GM18873 (cell line): ENCODE measurements around the gene KRT74.
"Not testable (repeated sequence)": the region's sequence is repeated elsewhere in the genome, so short reads cannot be mapped to it uniquely, and the experiment has no call there.

Experiments used
- ATAC-seq: cut with Tn5 transposase; IDR thresholded peaks from one replicate; pipeline ENCODE4 v1.9.1; 2021; ENCODE audit warnings: mild to moderate bottlenecking, moderate library complexity, moderate number of reproducible peaks; ENCODE audit not compliant: unreplicated experiment, low FRiP score

Gene KRT74

DNA sequence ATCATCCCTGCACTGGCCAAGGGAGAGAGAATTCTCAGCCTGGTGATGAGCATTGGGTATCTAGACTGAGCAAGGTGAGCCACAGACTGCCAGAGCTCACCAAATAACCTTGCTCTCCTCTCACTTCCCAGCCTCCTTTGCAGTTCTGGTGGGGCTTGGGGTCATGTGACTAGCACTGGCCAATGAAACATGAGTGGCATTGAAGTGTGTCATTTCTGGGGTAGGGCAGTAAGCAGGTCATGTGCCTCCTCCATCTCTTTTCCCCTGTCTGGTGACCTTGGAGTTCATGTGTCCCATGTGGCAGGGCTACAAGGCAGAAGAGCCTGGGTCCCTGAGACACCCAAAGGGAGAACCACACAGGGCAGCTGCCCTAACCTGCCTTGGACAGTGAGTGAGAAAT is 31.2 kb upstream of the KRT74 start:
- ATAC-seq: no peak

DNA sequence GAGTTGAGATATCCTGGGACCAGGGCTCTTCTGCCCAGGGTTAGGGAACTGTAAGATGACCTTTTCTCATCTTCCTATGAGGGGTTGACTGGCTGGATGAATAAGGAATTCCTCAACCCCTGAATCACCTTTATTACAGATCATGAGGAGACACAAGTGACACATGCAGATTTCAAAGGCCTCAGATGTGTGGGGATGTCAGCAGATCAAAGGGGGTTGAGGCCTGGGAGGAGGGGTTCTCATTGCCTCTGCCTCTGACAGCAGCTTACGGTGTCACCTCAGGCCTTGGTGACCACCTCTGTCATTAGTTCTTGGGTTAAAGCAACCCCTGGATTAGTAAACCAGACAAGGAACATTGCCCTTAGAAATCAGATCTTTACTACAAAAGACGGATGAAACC is 29.7 kb upstream of the KRT74 start:
- no peak for ATAC-seq

DNA sequence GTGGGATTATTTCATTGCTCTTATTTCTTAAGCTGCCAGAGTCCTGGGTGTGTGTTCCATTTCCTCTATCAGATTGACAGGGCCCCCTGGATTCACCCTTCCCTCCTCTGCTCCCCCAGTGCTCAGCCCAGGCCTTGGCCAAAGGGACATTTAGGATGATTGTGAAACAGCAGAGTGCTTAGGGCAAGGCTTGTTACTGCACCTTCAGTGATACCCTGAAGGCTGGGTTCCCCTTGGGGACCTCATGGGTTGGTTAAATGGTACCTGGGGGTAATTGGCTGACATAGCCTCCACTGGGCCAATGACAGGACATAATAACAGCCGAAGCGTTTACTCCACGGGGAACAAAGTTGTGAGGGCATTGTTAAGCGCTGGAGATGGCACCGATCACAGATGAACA is 28.9 kb upstream of the KRT74 start:
- ATAC-seq: no peak

DNA sequence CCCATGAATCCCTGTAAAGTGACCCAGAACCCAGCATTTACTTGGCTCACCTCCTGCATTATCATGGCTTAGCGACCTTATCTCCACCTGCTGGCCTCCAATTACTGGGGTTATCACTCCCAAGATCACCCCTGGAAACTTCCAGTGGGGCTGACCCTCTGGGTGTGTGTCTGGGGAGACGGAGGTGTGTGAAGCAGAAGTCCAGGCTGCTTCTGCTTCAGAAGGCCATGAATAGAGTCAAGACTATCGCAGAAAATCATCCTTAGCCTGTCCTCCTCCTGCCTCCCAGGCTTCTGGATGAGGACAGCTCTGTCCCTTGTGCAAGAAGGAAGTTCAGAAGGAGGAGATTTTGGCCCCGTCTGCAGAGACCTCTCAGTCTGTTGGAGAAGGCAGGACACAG is 28.0 kb upstream of the KRT74 start:
- no peak for ATAC-seq

DNA sequence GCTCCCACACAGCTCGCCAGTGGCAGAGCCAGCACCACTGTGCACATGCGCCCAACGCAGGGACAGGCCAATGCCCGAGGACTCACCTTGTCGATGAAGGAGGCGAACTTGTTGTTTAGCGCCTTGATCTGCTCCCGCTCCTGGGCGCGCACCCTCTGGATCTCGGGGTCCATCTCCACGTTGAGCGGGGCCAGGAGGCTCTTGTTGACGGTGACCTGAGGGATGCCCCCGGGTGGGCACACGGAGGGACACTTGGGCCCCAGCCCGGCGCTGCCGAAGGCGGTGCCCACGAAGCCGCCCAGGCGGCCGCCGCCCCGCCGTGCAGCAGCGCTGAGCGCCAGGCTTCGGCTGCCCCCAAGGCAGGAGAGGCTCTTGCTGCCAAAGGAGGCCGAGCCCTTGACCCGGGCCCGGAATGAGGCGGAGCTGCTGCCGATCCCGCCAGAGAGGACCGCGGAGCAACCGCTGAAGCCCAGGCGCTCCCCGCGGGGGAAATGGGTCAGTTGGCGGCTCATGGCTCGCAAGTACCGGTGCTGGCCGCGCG is 27.4 kb upstream of the KRT74 start, which contains the start of gene KRT72:
KRT72 (minus strand) TSS at position 523 of the 541 bp plus-strand sequence; CDS start at position 512, 11 bp downstream.
- no peak for ATAC-seq

DNA sequence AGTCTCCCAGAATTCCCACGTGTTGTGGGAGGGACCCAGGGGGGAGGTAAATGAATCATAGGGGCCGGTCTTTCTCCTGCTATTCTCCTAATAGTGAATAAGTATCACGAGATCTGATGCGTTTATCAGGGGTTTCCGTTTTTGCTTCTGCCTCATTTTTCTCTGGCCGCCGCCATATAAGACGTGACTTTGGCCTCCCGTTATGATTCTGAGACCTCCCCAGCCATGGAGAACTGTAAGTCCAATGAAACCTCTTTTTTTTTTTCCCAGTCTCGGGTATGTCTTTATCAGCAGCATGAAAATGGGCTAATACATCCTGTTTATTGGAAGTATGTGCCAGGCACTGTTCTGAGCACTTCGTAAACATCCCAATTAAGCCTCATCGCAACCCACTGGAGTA is 26.8 kb upstream of the KRT74 start:
- ATAC-seq: no peak

DNA sequence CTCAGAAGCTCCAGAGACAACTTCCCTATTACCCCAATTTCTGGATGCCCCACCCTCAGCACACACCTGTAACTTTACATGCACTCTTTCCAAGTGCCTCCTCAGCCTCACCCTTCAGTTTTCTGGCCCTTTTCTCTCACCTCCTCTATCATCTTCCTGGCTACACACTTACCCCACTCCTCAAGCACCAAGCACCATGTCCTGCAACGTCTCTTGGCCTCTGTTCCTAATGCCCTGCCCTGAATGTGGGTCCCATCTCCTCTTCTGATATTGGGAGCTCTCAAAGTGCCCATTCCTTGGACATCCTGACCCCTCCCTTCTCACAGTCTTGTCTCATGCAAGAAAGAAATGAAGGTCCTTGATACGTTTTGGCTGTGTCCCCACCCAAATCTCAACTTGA is 26.4 kb upstream of the KRT74 start:
- ATAC-seq: no peak

DNA sequence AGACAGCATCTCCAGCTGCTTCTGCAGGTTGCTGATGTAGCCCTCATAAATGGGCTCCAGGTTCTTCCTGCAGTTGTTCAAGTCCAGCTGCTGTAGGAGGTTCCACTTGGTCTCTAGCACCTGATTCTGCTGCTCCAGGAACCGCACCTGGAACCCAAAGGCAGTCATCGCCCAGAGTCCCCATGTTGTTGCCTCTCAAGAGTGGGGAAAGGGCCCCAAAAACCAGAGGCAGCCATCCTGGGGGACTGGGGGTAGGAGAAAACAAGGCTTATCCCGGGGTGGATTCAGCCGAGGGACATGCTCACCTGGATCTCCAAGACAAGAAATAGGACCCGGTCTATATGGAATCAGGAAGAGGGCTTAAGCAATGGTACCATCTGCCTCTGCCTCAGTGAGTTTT is 25.3 kb upstream of the KRT74 start:
- ATAC-seq: no peak

DNA sequence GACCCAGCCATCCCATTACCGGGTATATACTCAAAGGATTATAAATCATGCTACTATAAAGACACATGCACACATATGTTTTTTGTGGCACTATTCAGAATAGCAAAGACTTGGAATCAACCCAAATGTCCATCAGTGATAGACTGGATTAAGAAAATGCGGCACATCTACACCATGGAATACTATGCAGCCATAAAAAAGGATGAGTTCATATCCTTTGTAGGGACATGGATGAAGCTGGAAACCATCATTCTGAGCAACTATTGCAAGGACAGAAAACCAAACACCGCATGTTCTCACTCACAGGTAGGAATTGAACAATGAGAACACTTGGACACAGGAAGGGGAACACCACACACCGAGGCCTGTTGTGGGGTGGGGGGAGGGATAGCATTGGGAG is 20.6 kb upstream of the KRT74 start:
- ATAC-seq: not testable (repeated sequence)

DNA sequence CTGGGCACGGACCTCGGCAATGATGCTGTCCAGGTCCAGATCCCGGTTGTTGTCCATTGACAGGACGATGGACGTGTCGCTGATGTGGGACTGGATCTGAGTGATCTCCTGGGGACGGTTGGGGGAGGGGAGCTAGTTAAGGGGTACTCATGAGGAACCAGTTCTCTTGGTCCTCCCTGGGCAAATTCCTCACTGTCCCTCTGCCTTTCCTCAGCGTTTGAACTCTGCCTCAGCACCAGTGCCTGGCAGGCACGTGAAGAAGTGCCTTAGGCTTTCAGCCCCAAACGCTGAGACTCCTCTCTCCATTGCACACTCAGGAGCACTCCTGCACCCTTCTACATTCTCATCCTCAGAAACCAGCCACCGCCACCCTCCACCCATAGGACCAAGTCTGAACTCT is 17.9 kb upstream of the KRT74 start:
- ATAC-seq: no peak

DNA sequence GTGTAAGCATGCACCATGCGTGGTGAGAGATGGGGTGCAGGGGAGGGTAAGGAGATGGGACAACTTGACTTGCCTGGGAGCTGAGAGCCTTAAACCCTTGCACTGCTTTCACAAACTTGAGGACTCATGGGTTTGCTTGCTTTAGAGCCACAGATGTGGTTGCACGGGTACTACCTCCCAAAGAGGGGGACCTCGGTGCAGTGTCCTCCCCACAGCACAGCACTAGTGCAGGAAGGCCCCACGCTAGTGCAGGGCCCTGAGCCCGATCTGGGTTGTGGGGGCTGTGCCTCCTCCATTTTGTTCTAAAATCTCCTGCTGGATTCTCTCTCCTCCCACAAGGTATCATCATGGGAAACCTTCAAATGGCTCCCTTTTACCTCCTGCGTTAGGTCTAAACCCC is 16.4 kb upstream of the KRT74 start:
- ATAC-seq: no peak

DNA sequence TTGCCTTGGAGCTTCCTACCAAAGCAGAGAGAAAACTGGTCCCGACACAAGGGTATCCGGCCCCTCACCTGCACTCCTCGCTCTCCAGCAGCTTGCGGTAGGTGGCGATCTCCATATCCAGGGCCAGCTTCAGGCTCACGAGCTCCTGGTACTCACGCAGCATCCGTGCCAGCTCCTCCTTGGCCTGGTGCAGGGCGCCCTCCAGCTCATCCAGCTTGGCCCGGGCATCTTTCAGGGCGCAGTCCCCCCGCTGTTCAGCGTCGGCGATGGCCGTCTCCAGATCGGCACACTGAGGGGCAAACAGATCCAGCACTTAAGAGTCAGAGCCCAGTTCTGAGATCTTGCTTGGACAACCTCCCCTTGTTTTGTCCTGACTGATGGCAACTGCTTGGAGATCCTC is 13.9 kb upstream of the KRT74 start:
- ATAC-seq: no peak

DNA sequence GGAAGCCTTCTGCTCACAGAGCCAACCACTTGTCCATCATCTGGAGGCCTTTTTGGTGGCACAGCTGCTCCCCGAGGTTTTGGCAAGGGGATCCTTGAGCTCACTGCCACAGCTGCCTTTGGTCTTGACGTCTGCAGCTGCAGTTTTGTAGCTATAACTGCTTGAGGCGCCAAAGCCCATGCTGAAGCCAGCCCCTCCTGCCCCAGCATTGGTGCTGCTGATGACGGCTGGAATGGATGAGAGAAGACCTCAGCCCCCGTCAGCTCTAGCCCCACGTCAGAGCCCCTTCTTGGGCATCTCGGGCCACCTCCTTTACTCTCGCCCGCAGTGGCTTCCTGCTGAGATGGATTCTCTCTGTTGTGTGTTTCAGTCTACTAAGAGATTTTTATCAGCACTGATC is 12.3 kb upstream of the KRT74 start:
- no peak for ATAC-seq

DNA sequence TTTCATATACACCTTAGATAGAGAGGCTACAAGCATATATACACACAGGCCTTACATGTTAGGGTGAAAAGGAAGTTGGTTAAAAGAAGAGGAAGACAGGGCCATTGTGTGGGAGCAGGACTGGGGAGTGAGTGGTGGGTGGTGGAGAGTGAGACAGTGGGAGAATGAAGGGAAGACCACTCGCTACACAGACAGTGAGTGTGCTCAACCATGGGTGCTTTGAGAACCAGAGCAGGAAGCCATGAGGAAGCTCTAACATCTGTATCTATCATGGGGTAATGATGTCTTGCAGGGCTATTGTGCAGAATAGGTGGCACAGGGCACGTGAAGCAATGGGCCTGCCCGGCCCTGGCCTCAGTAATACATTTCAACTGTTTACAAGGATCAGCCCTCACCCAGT is 11.4 kb upstream of the KRT74 start:
- ATAC-seq: no peak

DNA sequence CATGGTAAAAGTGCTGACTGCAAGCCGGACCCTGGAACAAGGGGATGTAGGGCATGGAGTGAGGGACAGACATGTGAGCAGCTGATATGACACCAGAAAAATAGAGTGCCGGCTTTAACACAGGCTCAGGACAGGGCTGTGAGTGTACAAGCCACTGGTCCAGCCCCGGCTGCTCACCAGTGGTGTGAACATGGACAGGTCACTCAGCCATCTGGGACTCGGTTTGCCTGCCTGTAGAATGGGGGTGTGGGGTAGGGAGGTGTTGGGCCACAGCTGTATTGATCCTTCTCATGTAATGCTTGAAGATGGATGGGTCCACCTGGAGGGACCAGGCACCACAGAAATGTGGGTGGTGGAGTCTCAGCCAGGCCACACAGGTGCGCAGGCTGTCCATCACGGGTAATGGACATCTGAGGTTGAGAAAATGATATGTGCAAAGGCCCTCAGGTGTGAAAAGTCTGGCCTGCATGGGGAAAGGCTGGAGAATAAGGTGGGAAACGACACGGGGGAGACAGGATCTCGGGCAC is 10.6 kb upstream of the KRT74 start:
- no peak for ATAC-seq

DNA sequence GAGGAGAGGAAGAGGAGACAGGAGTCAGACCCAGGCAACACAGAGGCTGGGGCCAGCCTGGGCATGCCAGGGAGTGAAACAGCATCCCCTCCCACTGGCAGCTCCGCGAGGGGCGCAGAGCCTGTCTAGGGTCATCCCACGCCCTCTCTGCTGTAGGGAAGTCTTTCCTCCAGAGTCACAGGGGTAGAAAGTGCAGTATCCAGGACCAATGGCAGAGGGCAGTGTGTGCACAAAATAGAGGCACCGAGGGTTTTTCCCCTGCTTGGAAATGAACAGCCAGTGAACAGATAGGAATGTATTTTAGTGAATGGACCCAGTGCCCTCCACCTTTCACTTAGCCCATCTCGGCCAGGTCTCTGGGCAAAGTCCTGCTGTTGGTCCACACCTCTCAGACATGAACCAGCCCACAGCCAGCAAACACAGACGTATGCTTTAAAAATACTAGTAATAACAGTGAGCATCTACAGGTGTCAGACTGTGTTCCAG is 9.4 kb upstream of the KRT74 start:
- no peak for ATAC-seq

DNA sequence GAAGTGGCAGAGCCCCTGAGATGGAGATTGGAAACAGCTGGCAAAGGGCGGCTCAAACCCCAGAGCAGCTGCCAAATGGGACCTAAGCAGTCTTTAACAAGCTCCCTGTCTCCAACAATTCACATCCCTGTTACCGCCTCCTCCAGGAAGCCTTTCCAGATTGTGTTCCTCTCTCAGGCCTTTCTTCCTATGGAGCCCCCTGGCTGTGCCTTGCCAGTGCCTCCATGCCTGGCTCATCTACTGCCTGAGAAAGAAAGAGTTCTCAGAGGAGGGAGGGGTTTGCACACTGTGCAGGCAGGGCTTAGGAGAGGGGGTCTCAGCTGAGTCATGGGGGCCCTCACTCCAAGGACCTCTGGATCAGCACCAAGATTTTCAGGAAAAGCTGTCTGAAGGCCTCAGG is 8.8 kb upstream of the KRT74 start:
- ATAC-seq: no peak

DNA sequence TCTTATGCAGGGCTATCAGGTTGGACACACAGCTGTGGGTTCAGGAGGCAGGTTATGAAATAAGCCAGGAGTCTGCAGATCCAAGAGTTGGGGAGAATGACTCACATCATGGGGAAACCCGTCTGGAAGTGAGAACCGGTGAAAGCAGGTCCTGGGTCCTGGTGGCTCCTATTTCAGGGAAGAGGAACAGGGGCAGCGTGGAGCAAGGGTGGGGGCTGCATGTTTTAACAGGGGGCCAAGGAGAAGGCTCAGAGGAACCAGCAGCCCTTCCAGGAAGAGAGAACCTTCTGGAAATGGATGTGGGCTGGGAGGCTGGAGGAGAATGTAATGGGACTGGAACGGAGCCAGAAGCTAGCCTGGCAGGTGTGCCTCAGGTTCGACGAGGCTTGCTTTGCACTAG is 7.8 kb upstream of the KRT74 start:
- ATAC-seq: no peak

DNA sequence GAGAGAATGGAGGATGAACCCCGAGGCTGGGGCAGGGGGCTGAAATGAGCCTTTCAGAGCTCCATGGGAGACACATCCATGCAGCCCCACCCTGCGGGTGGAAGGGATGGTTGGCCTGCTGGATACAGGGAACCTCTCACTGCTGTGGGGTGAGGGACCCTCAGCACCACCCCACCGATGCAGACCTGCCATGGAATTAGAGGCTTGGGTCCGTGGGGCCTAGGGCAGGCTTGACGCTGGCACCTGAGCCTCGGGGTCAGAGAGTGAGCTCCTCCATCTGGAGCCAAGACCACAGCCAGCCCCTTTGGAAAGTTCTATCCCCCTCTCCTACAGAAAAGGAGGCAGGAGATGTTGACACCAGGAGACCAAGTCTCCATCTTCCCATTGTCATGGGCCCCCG is 7.4 kb upstream of the KRT74 start:
- no peak for ATAC-seq

DNA sequence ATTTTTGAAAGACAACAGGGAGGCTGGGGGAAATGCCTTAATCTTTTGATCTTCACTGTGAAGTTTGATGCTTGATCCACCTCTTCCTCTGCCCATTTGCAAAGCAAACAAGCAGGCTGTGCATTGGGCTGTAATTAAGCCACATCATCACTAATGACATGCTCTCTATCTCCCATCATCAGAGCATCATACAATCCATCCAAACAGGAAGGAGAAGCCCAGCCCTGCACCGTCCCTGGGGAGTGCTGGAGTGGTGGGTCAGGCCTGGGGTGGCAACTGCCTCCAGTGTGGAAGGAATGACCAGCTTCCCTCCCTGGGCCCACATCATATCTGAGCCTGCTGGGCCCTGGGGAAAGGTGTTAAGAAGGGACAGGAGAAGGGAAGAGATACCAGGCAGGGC is 6.9 kb upstream of the KRT74 start:
- no peak for ATAC-seq

DNA sequence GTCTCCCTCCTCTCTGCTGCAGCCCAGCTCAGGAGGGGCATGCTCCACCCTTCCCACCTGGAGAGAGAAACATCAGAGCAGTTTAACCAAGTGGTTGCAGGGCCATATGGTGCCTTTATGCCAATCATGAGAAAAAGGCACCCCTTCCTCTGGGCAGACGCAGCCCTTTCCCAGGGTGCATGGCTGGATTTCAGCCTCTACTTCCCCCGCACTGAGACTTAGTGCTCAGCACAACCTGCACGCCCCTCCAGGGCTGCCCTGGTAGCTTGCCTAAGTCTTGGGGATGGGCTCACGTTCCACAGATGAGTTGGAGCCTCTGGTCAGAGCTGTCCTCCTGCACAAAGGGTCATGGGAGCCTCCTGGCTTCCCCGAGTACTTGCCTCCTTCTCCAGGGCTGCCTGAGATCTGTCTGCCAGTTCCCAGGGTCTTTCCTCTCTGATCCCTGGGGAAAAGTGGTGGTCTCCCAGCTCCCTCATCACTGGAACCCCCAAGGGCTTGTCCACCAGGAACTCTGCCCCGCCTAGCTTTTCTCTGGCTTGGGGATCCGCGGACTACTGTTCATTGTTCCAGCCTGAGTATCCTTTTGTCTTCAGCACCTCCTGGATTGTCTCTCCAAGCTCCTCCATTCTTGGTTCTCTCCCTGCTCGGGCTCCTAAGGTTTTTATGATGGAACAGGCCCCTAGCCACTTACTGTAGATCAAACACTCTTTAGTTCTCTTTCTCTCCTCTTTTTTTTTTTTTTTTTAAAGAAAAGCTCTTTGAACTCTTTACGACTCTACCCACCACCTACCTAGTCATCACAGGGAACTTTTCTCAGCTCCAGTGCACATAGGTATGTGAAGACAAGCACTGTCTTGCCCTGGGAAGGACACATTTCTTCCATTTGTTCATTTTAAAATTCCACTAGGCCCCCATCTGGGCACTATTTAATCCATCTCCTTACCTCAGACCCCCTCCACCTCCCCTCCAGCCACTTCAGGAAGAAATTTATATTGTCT is 6.1 kb upstream of the KRT74 start:
- ATAC-seq: no peak

DNA sequence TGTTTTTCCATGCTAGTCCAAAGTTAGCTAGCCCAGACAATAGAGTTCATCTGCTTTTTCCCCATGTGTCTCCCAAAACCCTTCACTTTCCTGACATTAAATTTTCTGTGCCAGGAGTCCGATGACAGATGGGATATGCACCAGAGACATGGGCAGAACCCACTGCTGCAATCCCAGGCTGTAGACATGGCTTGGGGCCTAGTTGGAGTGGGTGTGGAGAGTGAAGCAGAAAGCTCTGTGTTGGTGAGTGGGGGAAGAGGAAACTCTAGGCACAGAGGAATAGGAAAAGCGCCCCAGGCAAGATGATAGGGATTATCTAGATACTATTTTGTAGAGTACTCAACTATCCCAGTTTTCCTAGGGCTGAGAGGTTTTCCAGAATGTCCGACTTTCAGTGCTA is 4.8 kb upstream of the KRT74 start:
- no peak for ATAC-seq
